ENCODE results near the gene SLC2A10. TPM values are rescaled to one million over a fixed set of nuclear protein-coding genes. Genes with fewer than 3 reads are reported as not detected.

The SLC2A10 gene
- total and polyA plus RNA-seq, 10 of the 15 experiments (the other 5 are each of a cell fraction or from before 2014, with no cell fraction given), result not detected

- SMC1A ChIA-PET (ENCODE audit: uncharacterized antibody, unreplicated experiment), result no interaction called here
- Histone ChIP-seq H3K36me3 (ENCODE audit: control insufficient read depth in 2 of 2, insufficient read depth in 2 of 2, low read length in 1 of 2) (no peaks in the 10 kb centered on the region), H3K4me3 (no peak overlapping the region), H4K20me1 (ENCODE audit: control insufficient read depth, insufficient read depth) (no peaks in the 10 kb centered on the region), H3K9me3 (replicated peaks; ENCODE audit: control insufficient read depth, insufficient read depth, low read length) (no peaks in the 10 kb centered on the region; the same call in 2 of the 3 replicates), H3K9ac (ENCODE audit: control insufficient read depth, insufficient read depth, low read length) (no peak overlapping the region), H3K4me1 (ENCODE audit: control insufficient read depth, insufficient read depth, low read length) (no peaks in the 10 kb centered on the region), H2AFZ (ENCODE audit: control insufficient read depth, low read depth, low read length) (no peak overlapping the region), H3K79me2 (ENCODE audit: control insufficient read depth, insufficient read depth, low read length) (no peaks in the 10 kb centered on the region), H3K4me2 (ENCODE audit: control insufficient read depth, insufficient read depth) (no peak overlapping the region), H3K27ac (ENCODE audit: control insufficient read depth, insufficient read depth) (no peak overlapping the region), H3K27me3 (replicated peaks in 1 of 2; ENCODE audit: control insufficient read depth in 2 of 2, insufficient read depth in 2 of 2, low read length in 1 of 2) (no peaks in the 10 kb centered on the region)
- BruUV-seq (replicated peaks), result no TSS peak
- ATAC-seq (no peak), DNase-seq (ENCODE audit: low read depth, low spot score) (no peak), FAIRE-seq (no peak)
- intact Hi-C loops (cut with micrococcal nuclease; ENCODE audit: unreplicated experiment), result no loop called here
- CTCF ChIA-PET, result no interaction called here
- RAD21 ChIA-PET (ENCODE audit: unreplicated experiment), result no interaction called here
- 90% methylated on average over 3 of the region's 3 CpGs for WGBS (ENCODE audit: insufficient coverage, insufficient replicate concordance, low lambda C conversion rate, missing lambda C conversion rate)
- POLR2A ChIA-PET, result interaction anchor here (0.7 kb wide), 1 partner anchor 41 kb away, joined by 3 read pairs; no protein-coding TSS in a partner anchor
- in situ Hi-C loops (cut with MboI), result no loop called here
- TF ChIP-seq MAX (IDR thresholded peaks at IDR 0.05; ENCODE audit: low read depth, low read length) (no peak), BRCA1 (IDR thresholded peaks at IDR 0.05; ENCODE audit: low read depth, low read length) (no peak), STAT3 (IDR thresholded peaks at IDR 0.05; ENCODE audit: low read depth, low read length) (no peak), POLR2A (IDR thresholded peaks at IDR 0.05; ENCODE audit: low read depth, low read length) (no peak), ETV6 (conservative IDR thresholded peaks at IDR 0.05 in 1 of 2, IDR thresholded peaks at IDR 0.05 in 1 of 2; ENCODE audit: borderline replicate concordance in 1 of 2, low read depth in 1 of 2) (no peak), EED (IDR thresholded peaks at IDR 0.05; ENCODE audit: low read depth) (no peak)
- TF ChIP-seq, protein P1, sequence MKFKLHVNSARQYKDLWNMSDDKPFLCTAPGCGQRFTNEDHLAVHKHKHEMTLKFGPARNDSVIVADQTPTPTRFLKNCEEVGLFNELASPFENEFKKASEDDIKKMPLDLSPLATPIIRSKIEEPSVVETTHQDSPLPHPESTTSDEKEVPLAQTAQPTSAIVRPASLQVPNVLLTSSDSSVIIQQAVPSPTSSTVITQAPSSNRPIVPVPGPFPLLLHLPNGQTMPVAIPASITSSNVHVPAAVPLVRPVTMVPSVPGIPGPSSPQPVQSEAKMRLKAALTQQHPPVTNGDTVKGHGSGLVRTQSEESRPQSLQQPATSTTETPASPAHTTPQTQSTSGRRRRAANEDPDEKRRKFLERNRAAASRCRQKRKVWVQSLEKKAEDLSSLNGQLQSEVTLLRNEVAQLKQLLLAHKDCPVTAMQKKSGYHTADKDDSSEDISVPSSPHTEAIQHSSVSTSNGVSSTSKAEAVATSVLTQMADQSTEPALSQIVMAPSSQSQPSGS (IDR thresholded peaks at IDR 0.05; ENCODE audit: low read length), result no peak
Measured at GRCh38 chr20:46666306-46666705, 43.1 kb upstream of the SLC2A10 start.

Data from GM12878 (cell line).